Measurements from ENCODE around the gene PLA2G4A.

Gene PLA2G4A

GRCh38 chr1:186828611-186829454 is at the start of gene PLA2G4A:
PLA2G4A (plus strand) TSS chr1:186828949; CDS start chr1:186854355, 25,406 bp downstream.
- DNase-seq (ENCODE audit: low spot score), result peak; percentile 73

GRCh38 chr1:186780076-186780475 is 48.7 kb upstream of the PLA2G4A start:
- no peak for DNase-seq (ENCODE audit: low spot score)

GRCh38 chr1:186781730-186782129 is 47.0 kb upstream of the PLA2G4A start:
- peak; percentile 11 for DNase-seq (ENCODE audit: low spot score)

GRCh38 chr1:186782791-186783190 is 46.0 kb upstream of the PLA2G4A start:
- DNase-seq (ENCODE audit: low spot score), result no peak

- DNase-seq (ENCODE audit: low spot score), result no peak
These were observed 45.6 kb upstream of the PLA2G4A start for GRCh38 chr1:186783193-186783592.

GRCh38 chr1:186785503-186785902 is 43.2 kb upstream of the PLA2G4A start:
- no peak for DNase-seq (ENCODE audit: low spot score)

- DNase-seq (ENCODE audit: low spot score), result no peak
These were observed 38.6 kb upstream of the PLA2G4A start for GRCh38 chr1:186790101-186790500.

- DNase-seq (ENCODE audit: low spot score), result no peak
These were observed 35.7 kb upstream of the PLA2G4A start for GRCh38 chr1:186792870-186793581.

GRCh38 chr1:186793582-186793927 is 35.2 kb upstream of the PLA2G4A start:
- no peak for DNase-seq (ENCODE audit: low spot score)

GRCh38 chr1:186798960-186799688 is 29.6 kb upstream of the PLA2G4A start:
- no peak for DNase-seq (ENCODE audit: low spot score)

- no peak for DNase-seq (ENCODE audit: low spot score)
These were observed 29.1 kb upstream of the PLA2G4A start for GRCh38 chr1:186799689-186800054.

- no peak for DNase-seq (ENCODE audit: low spot score)
These were observed 26.4 kb upstream of the PLA2G4A start for GRCh38 chr1:186802388-186802787.

- no peak for DNase-seq (ENCODE audit: low spot score)
These were observed 24.1 kb upstream of the PLA2G4A start for GRCh38 chr1:186804679-186805078.

- DNase-seq (ENCODE audit: low spot score), result peak; percentile 14
These were observed 22.3 kb upstream of the PLA2G4A start for GRCh38 chr1:186806477-186806876.

- DNase-seq (ENCODE audit: low spot score), result no peak
These were observed 21.6 kb upstream of the PLA2G4A start for GRCh38 chr1:186807163-186807562.

GRCh38 chr1:186811892-186812291 is 16.9 kb upstream of the PLA2G4A start:
- no peak for DNase-seq (ENCODE audit: low spot score)

- DNase-seq (ENCODE audit: low spot score), result peak; percentile 58
These were observed 16.2 kb upstream of the PLA2G4A start for GRCh38 chr1:186812570-186812969.

GRCh38 chr1:186813420-186813819 is 15.3 kb upstream of the PLA2G4A start:
- DNase-seq (ENCODE audit: low spot score), result no peak

- peak; percentile 41 for DNase-seq (ENCODE audit: low spot score)
These were observed 9.6 kb upstream of the PLA2G4A start for GRCh38 chr1:186819126-186819525.

GRCh38 chr1:186819563-186819962 is 9.2 kb upstream of the PLA2G4A start:
- no peak for DNase-seq (ENCODE audit: low spot score)

GRCh38 chr1:186829686-186830587 is 1.2 kb downstream of the PLA2G4A start:
- DNase-seq (ENCODE audit: low spot score), result no peak

- no peak for DNase-seq (ENCODE audit: low spot score)
These were observed 2.4 kb downstream of the PLA2G4A start for GRCh38 chr1:186831168-186831567.

All from AG20443 (cell line).